Measurements from ENCODE around the gene SPRY1.

SPRY1 gene

DNA sequence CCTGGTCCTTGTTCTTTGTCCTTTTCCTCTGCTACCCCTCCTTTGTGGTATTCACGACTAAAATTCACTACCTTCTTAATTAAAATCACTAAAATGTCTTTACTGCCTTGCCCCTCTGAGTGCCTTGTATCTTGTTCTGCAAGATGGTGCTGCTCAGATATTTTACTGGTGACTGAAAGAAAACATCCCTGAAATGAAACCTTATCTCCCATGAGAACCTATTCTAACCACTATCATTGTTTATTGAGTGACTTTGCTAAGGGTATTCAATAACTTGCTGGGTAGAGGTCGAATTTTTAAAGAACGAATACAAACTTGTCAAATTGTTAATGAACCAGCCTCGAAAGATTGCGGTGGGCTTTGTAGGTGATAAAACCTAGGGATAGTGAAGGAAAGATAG is 52.8 kb downstream of the SPRY1 start:
- H3K4me3 ChIP-seq (ENCODE audit: low read length in 2 of 2) = no peak overlapping the region
- H3K27ac ChIP-seq (ENCODE audit: low read length) = no peak overlapping the region
- no peak overlapping the region for H3K9ac ChIP-seq (ENCODE audit: low read length in 2 of 2)
- no peaks in the 10 kb centered on the region for H3K36me3 ChIP-seq (ENCODE audit: control insufficient read depth in 2 of 2, insufficient read depth in 2 of 2, low read length in 2 of 2)
- no peaks in the 10 kb centered on the region for H3K4me1 ChIP-seq (ENCODE audit: control insufficient read depth, insufficient read depth, low read length)
- H3K9me3 ChIP-seq (ENCODE audit: control insufficient read depth in 2 of 2, low read length in 2 of 2) = no peaks in the 10 kb centered on the region
- no peaks in the 10 kb centered on the region for H3K27me3 ChIP-seq (ENCODE audit: control insufficient read depth in 1 of 2, insufficient read depth in 2 of 2, low read length in 2 of 2)

DNA sequence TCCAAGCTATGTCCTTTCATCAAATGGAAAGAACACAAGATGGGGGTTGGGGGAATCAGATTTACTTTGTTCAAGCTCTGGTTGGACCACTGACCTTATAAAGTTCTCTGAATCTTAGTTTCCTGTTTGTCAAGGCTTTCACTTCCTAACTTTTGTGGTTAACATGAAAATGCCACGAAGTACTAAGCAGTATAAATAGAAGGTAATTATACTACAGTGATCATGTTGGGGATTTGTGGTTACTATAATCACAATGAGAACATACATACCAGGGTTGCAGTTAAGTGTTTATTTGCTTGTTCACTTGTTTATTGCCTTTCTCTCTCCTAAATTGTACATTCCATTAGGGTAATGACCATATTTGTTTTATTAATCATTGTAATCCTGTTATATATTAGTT is 53.2 kb downstream of the SPRY1 start:
- H3K9me3 ChIP-seq (ENCODE audit: control insufficient read depth in 2 of 2, low read length in 2 of 2) = no peaks in the 10 kb centered on the region

DNA sequence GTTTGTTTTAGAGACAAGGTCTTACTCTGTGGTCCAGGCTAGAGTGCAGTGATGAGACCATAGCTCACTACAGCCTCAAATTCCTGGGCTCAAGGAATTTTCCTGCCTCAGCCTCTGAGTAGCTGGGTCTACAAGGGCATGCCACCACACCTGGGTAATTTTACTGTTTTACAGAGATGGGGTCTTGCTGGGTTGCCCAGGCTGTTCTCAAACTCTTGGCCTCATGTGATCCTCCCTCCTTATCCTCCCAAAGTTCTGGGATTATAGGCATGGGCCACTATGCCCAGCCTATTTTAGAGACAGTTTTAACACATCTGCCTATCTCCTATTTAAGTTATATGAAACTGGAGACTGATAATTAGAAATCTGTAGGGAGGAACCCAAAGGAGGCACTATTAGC is 53.8 kb downstream of the SPRY1 start:
- H3K9ac ChIP-seq (ENCODE audit: low read length in 2 of 2) = no peak overlapping the region
- H3K4me1 ChIP-seq (ENCODE audit: control insufficient read depth, insufficient read depth, low read length) = no peaks in the 10 kb centered on the region
- H3K27me3 ChIP-seq (ENCODE audit: control insufficient read depth in 1 of 2, insufficient read depth in 2 of 2, low read length in 2 of 2) = no peaks in the 10 kb centered on the region
- H3K36me3 ChIP-seq (ENCODE audit: control insufficient read depth in 2 of 2, insufficient read depth in 2 of 2, low read length in 2 of 2) = no peaks in the 10 kb centered on the region
- H3K4me3 ChIP-seq (ENCODE audit: low read length in 2 of 2) = no peak overlapping the region
- H3K9me3 ChIP-seq (ENCODE audit: control insufficient read depth in 2 of 2, low read length in 2 of 2) = no peaks in the 10 kb centered on the region
- no peak overlapping the region for H3K27ac ChIP-seq (ENCODE audit: low read length)

More for the DNA sequence above, 53.2 kb downstream of the SPRY1 start:
- Histone ChIP-seq H3K36me3 (ENCODE audit: control insufficient read depth in 2 of 2, insufficient read depth in 2 of 2, low read length in 2 of 2) (no peaks in the 10 kb centered on the region), H3K9ac (ENCODE audit: low read length in 2 of 2) (no peak overlapping the region), H3K27me3 (ENCODE audit: control insufficient read depth in 1 of 2, insufficient read depth in 2 of 2, low read length in 2 of 2) (no peaks in the 10 kb centered on the region), H3K4me3 (ENCODE audit: low read length in 2 of 2) (no peak overlapping the region), H3K27ac (ENCODE audit: low read length) (no peak overlapping the region), H3K4me1 (ENCODE audit: control insufficient read depth, insufficient read depth, low read length) (no peaks in the 10 kb centered on the region)

DNA sequence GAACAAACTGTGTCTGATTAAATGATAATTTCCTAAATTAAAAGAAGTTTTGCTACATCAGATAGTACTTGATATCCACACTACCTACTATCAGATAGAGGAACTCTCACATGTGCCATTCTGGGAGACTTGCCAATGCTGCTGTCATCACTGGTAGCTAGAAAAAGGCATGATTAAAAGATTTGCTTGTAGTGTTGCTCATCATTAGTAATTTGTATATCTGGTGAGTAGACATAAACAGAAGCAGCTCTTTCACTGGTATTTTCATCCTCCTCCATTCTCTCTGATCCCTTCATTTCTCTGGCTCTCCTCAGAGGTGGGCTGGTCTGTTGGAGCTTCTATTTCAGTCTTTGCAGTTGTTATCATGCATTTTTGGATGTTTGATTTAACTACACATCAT is 56.0 kb downstream of the SPRY1 start:
- Histone ChIP-seq H3K4me1 (ENCODE audit: control insufficient read depth, insufficient read depth, low read length) (no peaks in the 10 kb centered on the region), H3K9ac (ENCODE audit: low read length in 2 of 2) (no peak overlapping the region), H3K9me3 (ENCODE audit: control insufficient read depth in 2 of 2, low read length in 2 of 2) (no peaks in the 10 kb centered on the region)

DNA sequence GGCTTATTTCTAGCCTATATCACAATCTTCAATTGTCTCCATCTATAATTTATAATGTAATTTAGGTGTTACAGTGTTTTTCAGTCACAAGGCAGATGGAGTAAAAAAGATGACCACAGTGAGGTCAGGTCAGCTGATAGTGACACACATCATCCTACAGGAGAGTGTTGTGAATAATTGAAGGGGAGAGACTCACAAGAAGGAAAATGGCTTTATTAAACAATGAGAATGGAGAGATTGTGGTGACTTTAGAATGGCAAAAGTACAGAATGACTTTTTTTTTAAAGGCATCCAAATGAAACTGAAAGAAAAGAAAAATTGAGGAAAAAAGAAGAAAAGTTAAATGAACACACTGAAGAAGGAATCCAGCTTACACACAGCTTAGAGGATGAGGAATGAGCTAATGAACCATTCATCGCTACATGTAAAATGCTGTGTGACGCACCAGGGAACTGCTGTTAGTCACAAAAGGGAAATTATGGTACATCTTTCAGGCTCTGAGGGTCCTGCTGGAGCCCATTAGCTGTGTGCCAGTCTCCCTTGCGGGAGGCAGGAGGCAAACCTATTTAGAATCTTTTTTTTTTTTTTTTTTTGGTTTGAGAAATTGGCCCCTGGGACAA is 56.6 kb downstream of the SPRY1 start:
- Histone ChIP-seq H3K9ac (ENCODE audit: low read length in 2 of 2) (no peak overlapping the region), H3K4me3 (ENCODE audit: low read length in 2 of 2) (no peak overlapping the region), H3K27ac (ENCODE audit: low read length) (no peak overlapping the region)

More for the DNA sequence above, 56.0 kb downstream of the SPRY1 start:
- Histone ChIP-seq H3K27me3 (ENCODE audit: control insufficient read depth in 1 of 2, insufficient read depth in 2 of 2, low read length in 2 of 2) (no peaks in the 10 kb centered on the region), H3K36me3 (ENCODE audit: control insufficient read depth in 2 of 2, insufficient read depth in 2 of 2, low read length in 2 of 2) (no peaks in the 10 kb centered on the region), H3K27ac (ENCODE audit: low read length) (no peak overlapping the region), H3K4me3 (ENCODE audit: low read length in 2 of 2) (no peak overlapping the region)

More for the DNA sequence above, 56.6 kb downstream of the SPRY1 start:
- H3K9me3 ChIP-seq (ENCODE audit: control insufficient read depth in 2 of 2, low read length in 2 of 2) = no peaks in the 10 kb centered on the region
- no peaks in the 10 kb centered on the region for H3K27me3 ChIP-seq (ENCODE audit: control insufficient read depth in 1 of 2, insufficient read depth in 2 of 2, low read length in 2 of 2)
- H3K36me3 ChIP-seq (ENCODE audit: control insufficient read depth in 2 of 2, insufficient read depth in 2 of 2, low read length in 2 of 2) = no peaks in the 10 kb centered on the region
- H3K4me1 ChIP-seq (ENCODE audit: control insufficient read depth, insufficient read depth, low read length) = no peaks in the 10 kb centered on the region

All from stomach smooth muscle (tissue), 2 donors.